Measurements from ENCODE around the gene KCNC3. TPM values are rescaled to one million over a fixed set of nuclear protein-coding genes. Genes with fewer than 3 reads are reported as not detected.
"Not testable (repeated sequence)": the region's sequence is repeated elsewhere in the genome, so short reads cannot be mapped to it uniquely, and the experiment has no call there.

KCNC3 gene
- total RNA-seq, 2 donors from 2014 or later = 1.4 to 2.0 TPM

GRCh38 chr19:50362030-50362412 lies 32.8 kb upstream of the KCNC3 start:
- Mint-ChIP-seq H3K4me1 (peaks cover 37% of the 10 kb centered on the region), H3K4me3 (no peak overlapping the region), H3K27ac (no peak overlapping the region), H3K36me3 (ENCODE audit: low read depth) (no peaks in the 10 kb centered on the region), H3K27me3 (no peaks in the 10 kb centered on the region)
- ATAC-seq (no peak), DNase-seq (no peak)
- H3K9me3 ChIP-seq (ENCODE audit: control insufficient read depth, low read length, poor library complexity, severe bottlenecking) = no peaks in the 10 kb centered on the region

GRCh38 chr19:50361290-50362029 lies 32.3 kb upstream of the KCNC3 start:
- H3K27ac Mint-ChIP-seq = no peak overlapping the region

GRCh38 chr19:50359328-50359818 lies 30.2 kb upstream of the KCNC3 start:
- Mint-ChIP-seq H3K27me3 (no peaks in the 10 kb centered on the region), H3K36me3 (ENCODE audit: low read depth) (no peaks in the 10 kb centered on the region), H3K4me3 (peak overlapping the region; percentile 92), H3K4me1 (peaks cover 28% of the 10 kb centered on the region), H3K27ac (peak overlapping the region; percentile 95)
- DNase-seq = no peak
- no peak for ATAC-seq
- no peaks in the 10 kb centered on the region for H3K9me3 ChIP-seq (ENCODE audit: control insufficient read depth, low read length, poor library complexity, severe bottlenecking)

More at GRCh38 chr19:50361290-50362029, 32.3 kb upstream of the KCNC3 start:
- no peaks in the 10 kb centered on the region for H3K9me3 ChIP-seq (ENCODE audit: control insufficient read depth, low read length, poor library complexity, severe bottlenecking)
- no peak for ATAC-seq
- Mint-ChIP-seq H3K4me1 (peaks cover 39% of the 10 kb centered on the region), H3K4me3 (peak overlapping the region; percentile 19), H3K36me3 (ENCODE audit: low read depth) (no peaks in the 10 kb centered on the region), H3K27me3 (no peaks in the 10 kb centered on the region)
- DNase-seq = no peak

- Mint-ChIP-seq H3K27ac (peak overlapping the region; percentile 95), H3K4me3 (peak overlapping the region; percentile 92), H3K4me1 (peaks cover 26% of the 10 kb centered on the region), H3K36me3 (ENCODE audit: low read depth) (no peaks in the 10 kb centered on the region), H3K27me3 (no peaks in the 10 kb centered on the region)
- H3K9me3 ChIP-seq (ENCODE audit: control insufficient read depth, low read length, poor library complexity, severe bottlenecking) = no peaks in the 10 kb centered on the region
- DNase-seq (peak; percentile 65 to 71 (median 70)), ATAC-seq (peak; percentile 29)
These were observed 29.5 kb upstream of the KCNC3 start for GRCh38 chr19:50358483-50359327.

- peak; percentile 75 to 76 (median 76) for DNase-seq
- H3K27ac Mint-ChIP-seq = peak overlapping the region; percentile 95
- peak overlapping the region; percentile 92 for H3K4me3 Mint-ChIP-seq
- ATAC-seq = peak; percentile 88
- no peaks in the 10 kb centered on the region for H3K9me3 ChIP-seq (ENCODE audit: control insufficient read depth, low read length, poor library complexity, severe bottlenecking)
- H3K36me3 Mint-ChIP-seq (ENCODE audit: low read depth) = no peaks in the 10 kb centered on the region
- peaks cover 22% of the 10 kb centered on the region for H3K4me1 Mint-ChIP-seq
- no peaks in the 10 kb centered on the region for H3K27me3 Mint-ChIP-seq
These were observed 28.3 kb upstream of the KCNC3 start for GRCh38 chr19:50357178-50358100.

- peak overlapping the region; percentile 92 for H3K4me3 Mint-ChIP-seq
- H3K36me3 Mint-ChIP-seq (ENCODE audit: low read depth) = no peaks in the 10 kb centered on the region
- ATAC-seq (no peak), DNase-seq (no peak)
- H3K4me1 Mint-ChIP-seq = peaks cover 21% of the 10 kb centered on the region
- H3K27ac Mint-ChIP-seq = peak overlapping the region; percentile 95
- no peaks in the 10 kb centered on the region for H3K9me3 ChIP-seq (ENCODE audit: control insufficient read depth, low read length, poor library complexity, severe bottlenecking)
- no peaks in the 10 kb centered on the region for H3K27me3 Mint-ChIP-seq
These were observed 27.6 kb upstream of the KCNC3 start for GRCh38 chr19:50356691-50357177.

GRCh38 chr19:50353487-50353880 lies 24.3 kb upstream of the KCNC3 start:
- not testable (repeated sequence) for ATAC-seq; H3K4me3 Mint-ChIP-seq; DNase-seq; H3K36me3 Mint-ChIP-seq (ENCODE audit: low read depth); H3K27ac Mint-ChIP-seq; H3K4me1 Mint-ChIP-seq; H3K27me3 Mint-ChIP-seq; H3K9me3 ChIP-seq (ENCODE audit: control insufficient read depth, low read length, poor library complexity, severe bottlenecking)

GRCh38 chr19:50352242-50352641 lies 23.1 kb upstream of the KCNC3 start:
- H3K4me3 Mint-ChIP-seq = no peak overlapping the region
- no peaks in the 10 kb centered on the region for H3K27me3 Mint-ChIP-seq
- H3K27ac Mint-ChIP-seq = no peak overlapping the region
- no peak for ATAC-seq
- H3K9me3 ChIP-seq (ENCODE audit: control insufficient read depth, low read length, poor library complexity, severe bottlenecking) = no peaks in the 10 kb centered on the region
- peaks cover 7% of the 10 kb centered on the region for H3K4me1 Mint-ChIP-seq
- DNase-seq = no peak
- no peaks in the 10 kb centered on the region for H3K36me3 Mint-ChIP-seq (ENCODE audit: low read depth)

- no peak for ATAC-seq
- H3K4me3 Mint-ChIP-seq = no peak overlapping the region
- no peaks in the 10 kb centered on the region for H3K9me3 ChIP-seq (ENCODE audit: control insufficient read depth, low read length, poor library complexity, severe bottlenecking)
- no peak overlapping the region for H3K27ac Mint-ChIP-seq
- H3K36me3 Mint-ChIP-seq (ENCODE audit: low read depth) = peaks cover 3% of the 10 kb centered on the region
- DNase-seq = no peak
- no peaks in the 10 kb centered on the region for H3K27me3 Mint-ChIP-seq
- peaks cover 8% of the 10 kb centered on the region for H3K4me1 Mint-ChIP-seq
These were observed 20.3 kb upstream of the KCNC3 start for GRCh38 chr19:50349277-50350057.

- ATAC-seq = peak; percentile 32
These were observed 18.0 kb upstream of the KCNC3 start for GRCh38 chr19:50347089-50347581.

GRCh38 chr19:50344661-50345318 lies 15.6 kb upstream of the KCNC3 start:
- Mint-ChIP-seq H3K4me3 (peak overlapping the region; percentile 46), H3K36me3 (ENCODE audit: low read depth) (peaks cover 3% of the 10 kb centered on the region), H3K4me1 (peaks cover 8% of the 10 kb centered on the region), H3K27ac (no peak overlapping the region), H3K27me3 (no peaks in the 10 kb centered on the region)
- DNase-seq (no peak), ATAC-seq (peak; percentile 73)
- no peaks in the 10 kb centered on the region for H3K9me3 ChIP-seq (ENCODE audit: control insufficient read depth, low read length, poor library complexity, severe bottlenecking)

More at GRCh38 chr19:50347089-50347581, 18.0 kb upstream of the KCNC3 start:
- H3K36me3 Mint-ChIP-seq (ENCODE audit: low read depth); H3K4me1 Mint-ChIP-seq; DNase-seq; H3K27me3 Mint-ChIP-seq; H3K9me3 ChIP-seq (ENCODE audit: control insufficient read depth, low read length, poor library complexity, severe bottlenecking): not testable (repeated sequence)
- Mint-ChIP-seq H3K27ac (peak overlapping the region; percentile 61), H3K4me3 (peak overlapping the region; percentile 77)
